OCI-LY1 (cell line): Measurements from ENCODE around the gene KRTAP10-10.
"Not testable (repeated sequence)": the region's sequence is repeated elsewhere in the genome, so short reads cannot be mapped to it uniquely, and the experiment has no call there.

Experiments
- H2AFZ ChIP-seq: fragments of 200-600 bp; sonication (generic), shearing (Covaris generic); 2 replicates; pipeline ENCODE4 v1.6.0; 2014; ENCODE audit warnings: antibody characterized with exemption, mild to moderate bottlenecking, low read length
- H3F3A ChIP-seq: fragments of 200-600 bp; sonication (generic), shearing (Covaris generic); 2 replicates; pipeline ENCODE4 v1.6.0; 2014; ENCODE audit warnings: mild to moderate bottlenecking, antibody characterized with exemption, low read length, moderate library complexity; ENCODE audit not compliant: insufficient read depth
- H3K27ac ChIP-seq: fragments of 200-600 bp; sonication (generic); 2 replicates; pipeline ENCODE4 v1.5.1; 2014; ENCODE audit warnings: low read length, mixed run types, mild to moderate bottlenecking, low read depth; ENCODE audit not compliant: poor library complexity, severe bottlenecking
- H3K27me3 ChIP-seq: fragments of 200-600 bp; sonication (generic); 2 replicates; pipeline ENCODE4 v1.6.0; 2014; ENCODE audit warnings: antibody characterized with exemption, mild to moderate bottlenecking, low read length, moderate library complexity; ENCODE audit not compliant: insufficient read depth
- H3K36me3 ChIP-seq: fragments of 200-600 bp; sonication (generic); 2 replicates; pipeline ENCODE4 v1.6.1; 2014; ENCODE audit warnings: mild to moderate bottlenecking, antibody characterized with exemption, low read length, moderate library complexity, mixed read lengths; ENCODE audit not compliant: insufficient read depth
- H3K4me1 ChIP-seq: fragments of 200-600 bp; sonication (generic); 2 replicates; pipeline ENCODE4 v1.5.1; 2014; ENCODE audit warnings: mild to moderate bottlenecking, low read length, moderate library complexity; ENCODE audit not compliant: insufficient read depth, severe bottlenecking
- H3K4me2 ChIP-seq: fragments of 200-600 bp; sonication (generic), shearing (Covaris generic); 2 replicates; pipeline ENCODE4 v1.6.1; 2014; ENCODE audit warnings: low read length
- H3K4me3 ChIP-seq: fragments of 200-600 bp; sonication (generic); 2 replicates; pipeline ENCODE4 v1.5.1; 2014; ENCODE audit warnings: low read length, low read depth, mild to moderate bottlenecking, mixed read lengths; ENCODE audit not compliant: poor library complexity, severe bottlenecking
- H3K79me2 ChIP-seq: fragments of 200-600 bp; shearing (Covaris generic); 2 replicates; pipeline ENCODE4 v1.6.1; 2016; ENCODE audit warnings: mixed run types, low read length, mixed read lengths; ENCODE audit not compliant: insufficient read depth
- H3K9ac ChIP-seq: fragments of 200-600 bp; sonication (generic), shearing (Covaris generic); 2 replicates; pipeline ENCODE4 v1.6.1; 2014; ENCODE audit warnings: mild to moderate bottlenecking, low read length, mixed read lengths
- H3K9me2 ChIP-seq: fragments of 200-600 bp; sonication (generic), shearing (Covaris generic); 2 replicates; pipeline ENCODE4 v1.6.1; 2014; ENCODE audit warnings: low read depth, mild to moderate bottlenecking, low read length, mixed read lengths
- H3K9me3 ChIP-seq: fragments of 200-600 bp; shearing (Covaris generic); 2 replicates; pipeline ENCODE4 v1.6.1; 2014; ENCODE audit warnings: low read length, mixed read lengths
- H4K20me1 ChIP-seq: fragments of 200-600 bp; sonication (generic), shearing (Covaris generic); 2 replicates; pipeline ENCODE4 v1.6.0; 2016; ENCODE audit warnings: mild to moderate bottlenecking, low read length; ENCODE audit not compliant: insufficient read depth
- CTCF ChIP-seq: fragments of 200-600 bp; sonication (generic), shearing (Covaris generic); IDR thresholded peaks from 2 replicates; pipeline ENCODE4 v1.5.1; 2017; ENCODE audit warnings: mild to moderate bottlenecking, antibody characterized with exemption, low read length, moderate library complexity, mixed read lengths
- EZH2 ChIP-seq: fragments of 200-600 bp; sonication (generic), shearing (Covaris generic); IDR thresholded peaks from 2 replicates; pipeline ENCODE4 v1.8.0; 2017; ENCODE audit warnings: borderline replicate concordance, mixed run types, mild to moderate bottlenecking, antibody characterized with exemption, low read length, moderate library complexity, mixed read lengths

KRTAP10-10 gene

GRCh38 chr21:44590311-44590721 is 46.8 kb upstream of the KRTAP10-10 start:
- Histone ChIP-seq H3K4me3 (no peak overlapping the region), H3K9me3 (no peaks in the 10 kb centered on the region), H3K9me2 (no peaks in the 10 kb centered on the region), H3K36me3 (no peaks in the 10 kb centered on the region), H3F3A (no peaks in the 10 kb centered on the region), H3K4me2 (no peak overlapping the region), H3K4me1 (no peaks in the 10 kb centered on the region), H3K27me3 (no peaks in the 10 kb centered on the region), H2AFZ (no peak overlapping the region), H3K27ac (no peak overlapping the region), H3K9ac (no peak overlapping the region), H3K79me2 (no peaks in the 10 kb centered on the region), H4K20me1 (no peaks in the 10 kb centered on the region)
- TF ChIP-seq EZH2 (no peak), CTCF (no peak)

GRCh38 chr21:44590897-44591800 is 46.0 kb upstream of the KRTAP10-10 start:
- H3K79me2 ChIP-seq, H2AFZ ChIP-seq, H3K4me3 ChIP-seq, H3K9me2 ChIP-seq, H3K27ac ChIP-seq, H3K4me1 ChIP-seq, H3K9me3 ChIP-seq, H3K36me3 ChIP-seq, H3K4me2 ChIP-seq, H4K20me1 ChIP-seq, H3K9ac ChIP-seq, H3K27me3 ChIP-seq, H3F3A ChIP-seq: not testable (repeated sequence)

- not testable (repeated sequence) for H3K9me2 ChIP-seq
Observed at GRCh38 chr21:44591801-44592130, 45.4 kb upstream of the KRTAP10-10 start.

GRCh38 chr21:44592446-44593311 is 44.5 kb upstream of the KRTAP10-10 start, which contains the start of gene KRTAP10-6:
Gene KRTAP10-6, minus strand, starts transcription at chr21:44592505. Its CDS starts 21 bp downstream, at chr21:44592484.
- Histone ChIP-seq H3K4me1 (no peaks in the 10 kb centered on the region), H3K4me3 (no peak within 1 kb of the TSS)

More at GRCh38 chr21:44591801-44592130, 45.4 kb upstream of the KRTAP10-10 start:
- not testable (repeated sequence) for H3F3A ChIP-seq, H3K36me3 ChIP-seq, H3K4me1 ChIP-seq, H2AFZ ChIP-seq, H3K4me3 ChIP-seq, H3K9ac ChIP-seq, H3K27me3 ChIP-seq, H3K27ac ChIP-seq, H3K79me2 ChIP-seq, H4K20me1 ChIP-seq, H3K9me3 ChIP-seq, H3K4me2 ChIP-seq

More at GRCh38 chr21:44592446-44593311, 44.5 kb upstream of the KRTAP10-10 start, which contains the start of gene KRTAP10-6:
- H3K4me2 ChIP-seq = no peak within 1 kb of the TSS
- H3K27ac ChIP-seq = no peak within 1 kb of the TSS
- H3K79me2 ChIP-seq = no peaks in the 10 kb centered on the region
- no peaks in the 10 kb centered on the region for H4K20me1 ChIP-seq
- no peak within 1 kb of the TSS for H3K9ac ChIP-seq
- no peaks in the 10 kb centered on the region for H3F3A ChIP-seq
- H3K36me3 ChIP-seq = no peaks in the 10 kb centered on the region
- H2AFZ ChIP-seq = no peak within 1 kb of the TSS
- no peaks in the 10 kb centered on the region for H3K27me3 ChIP-seq
- TF ChIP-seq CTCF (no peak), EZH2 (no peak)
- no peaks in the 10 kb centered on the region for H3K9me2 ChIP-seq
- no peaks in the 10 kb centered on the region for H3K9me3 ChIP-seq
